Esophagus squamous epithelium (tissue), 5 donors: ENCODE data around the gene TMCO6. TPM values are rescaled to one million over a fixed set of nuclear protein-coding genes. Genes with fewer than 3 reads are reported as not detected.

Source experiments
- DNase-seq: peaks from one replicate; lab custom pipeline; 2025; lab: John Stamatoyannopoulos, UW
- H3K27ac ChIP-seq, 4 donors: fragments of 200-600 bp; sonication (generic); one replicate each; pipeline ENCODE4 v1.5.1; 2016 to 2019; ENCODE audit warnings: mild to moderate bottlenecking in 1 of 4
- H3K27me3 ChIP-seq, 4 donors: fragments of 200-600 bp; sonication (generic); 1 replicate in 3 of 4; 2 replicates in 1 of 4; pipeline versions ENCODE4 v1.5.1 to v1.6.0; 2017 to 2021; ENCODE audit warnings: antibody characterized with exemption in 1 of 4
- H3K36me3 ChIP-seq, 3 donors: fragments of 200-600 bp; sonication (generic); one replicate each; pipeline ENCODE4 v1.5.1; 2016 to 2019
- H3K4me1 ChIP-seq, 3 donors: fragments of 200-600 bp; sonication (generic); one replicate each; pipeline ENCODE4 v1.5.1; 2017 to 2019
- H3K4me3 ChIP-seq, 4 donors: fragments of 200-600 bp; sonication (generic); 1 replicate in 3 of 4; 2 replicates in 1 of 4; pipeline ENCODE4 v1.5.1; 2016 to 2019; ENCODE audit warnings: mild to moderate bottlenecking in 2 of 4, moderate library complexity in 1 of 4
- H3K9me3 ChIP-seq, 3 donors: fragments of 200-600 bp; sonication (generic); one replicate each; pipeline ENCODE4 v1.5.1; 2016 to 2019
- POLR2A ChIP-seq, 4 donors: fragments of 450-650 bp; IDR thresholded peaks; one replicate each; pipeline ENCODE4 v1.6.1; 2017; ENCODE audit warnings: antibody characterized with exemption in 4 of 4, mild to moderate bottlenecking in 4 of 4, moderate library complexity in 3 of 4
- WGBS, 2 donors: methylation state at CpG; one replicate each; pipeline ENCODE4 v1.1.5; 2018; 5-methylcytosine and 5-hydroxymethylcytosine counted together
- intact Hi-C: fragments of 100-400 bp; cut with DNase I; formaldehyde crosslinking; loops from one replicate; pipeline ENCODE4 v1.15.0; 2022
- total RNA-seq, 4 donors: library from RNA; depleted of rRNA; stranded (reverse); fragments of >200 nt; gene quantifications; one replicate each; pipeline ENCODE4 v1.1.0, GENCODE V29; 2016
- TF ChIP-seq, protein P1 (sequence below), 6 experiments: fragments of 450-650 bp in 4 of 6; fragments of 200-600 bp in 2 of 6; sonication (generic) in 2 of 6; IDR thresholded peaks; one replicate each; pipeline ENCODE4 v1.5.1; 2016 to 2019; ENCODE audit warnings: antibody characterized with exemption in 6 of 6, mild to moderate bottlenecking in 4 of 6, moderate library complexity in 4 of 6
- donor health status: DM: yes; HTN: yes; CAD: no.

Gene TMCO6
- total RNA-seq, 4 donors from 2014 or later = 18.4 to 46.7 (median 28.2) TPM

DNA sequence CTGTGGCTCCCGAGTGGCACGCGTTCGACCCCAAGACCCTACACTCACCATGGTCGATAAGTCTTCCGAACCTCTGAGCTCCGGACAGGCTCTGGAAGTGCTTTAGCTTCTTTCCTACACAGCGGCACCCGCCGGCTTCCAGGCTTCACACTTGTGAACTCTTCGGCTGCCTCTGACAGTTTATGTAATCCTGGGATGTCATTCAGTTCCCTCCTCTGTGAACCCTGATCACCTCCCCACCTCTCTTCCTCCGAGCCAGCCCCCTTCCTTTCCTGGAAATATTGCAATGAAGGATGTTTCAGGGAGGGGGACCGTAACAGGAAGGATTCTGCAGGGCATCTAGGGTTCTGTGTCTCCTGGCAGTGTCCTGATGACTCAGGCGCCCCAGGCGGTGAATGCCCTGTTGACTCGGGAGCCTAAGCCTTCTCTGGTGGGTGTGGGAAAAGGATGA is 6.2 kb upstream of the TMCO6 start, which contains the start of gene CD14:
CD14 (minus strand) TSS at position 155 of the 451 bp plus-strand sequence; CDS start at position 51, 104 bp downstream.
- H3K36me3 ChIP-seq = no peaks in the 10 kb centered on the region
- H3K4me1 ChIP-seq = peaks cover 6 to 37% (median 19%) of the 10 kb centered on the region in 3 donors
- DNase-seq = no peak
- WGBS, 2 donors = 5 to 7% methylated on average over 15 to 16 of the region's 16 CpGs
- peak within 1 kb of the TSS; percentile 68 to 88 (median 76) for H3K27ac ChIP-seq
- H3K9me3 ChIP-seq = no peaks in the 10 kb centered on the region
- intact Hi-C loops = loop anchor here (10.0 kb wide), 1 partner anchor 258 kb away; no protein-coding TSS in a partner anchor
- TF ChIP-seq POLR2A (IDR thresholded peaks at IDR 0.05) = peak in 2 of 4 donors; percentile 34 to 44
- TF ChIP-seq, protein P1, sequence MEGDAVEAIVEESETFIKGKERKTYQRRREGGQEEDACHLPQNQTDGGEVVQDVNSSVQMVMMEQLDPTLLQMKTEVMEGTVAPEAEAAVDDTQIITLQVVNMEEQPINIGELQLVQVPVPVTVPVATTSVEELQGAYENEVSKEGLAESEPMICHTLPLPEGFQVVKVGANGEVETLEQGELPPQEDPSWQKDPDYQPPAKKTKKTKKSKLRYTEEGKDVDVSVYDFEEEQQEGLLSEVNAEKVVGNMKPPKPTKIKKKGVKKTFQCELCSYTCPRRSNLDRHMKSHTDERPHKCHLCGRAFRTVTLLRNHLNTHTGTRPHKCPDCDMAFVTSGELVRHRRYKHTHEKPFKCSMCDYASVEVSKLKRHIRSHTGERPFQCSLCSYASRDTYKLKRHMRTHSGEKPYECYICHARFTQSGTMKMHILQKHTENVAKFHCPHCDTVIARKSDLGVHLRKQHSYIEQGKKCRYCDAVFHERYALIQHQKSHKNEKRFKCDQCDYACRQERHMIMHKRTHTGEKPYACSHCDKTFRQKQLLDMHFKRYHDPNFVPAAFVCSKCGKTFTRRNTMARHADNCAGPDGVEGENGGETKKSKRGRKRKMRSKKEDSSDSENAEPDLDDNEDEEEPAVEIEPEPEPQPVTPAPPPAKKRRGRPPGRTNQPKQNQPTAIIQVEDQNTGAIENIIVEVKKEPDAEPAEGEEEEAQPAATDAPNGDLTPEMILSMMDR (IDR thresholded peaks at IDR 0.05) = no peak
- peak within 1 kb of the TSS; percentile 48 to 70 (median 52) for H3K4me3 ChIP-seq
- H3K27me3 ChIP-seq = no peaks in the 10 kb centered on the region

DNA sequence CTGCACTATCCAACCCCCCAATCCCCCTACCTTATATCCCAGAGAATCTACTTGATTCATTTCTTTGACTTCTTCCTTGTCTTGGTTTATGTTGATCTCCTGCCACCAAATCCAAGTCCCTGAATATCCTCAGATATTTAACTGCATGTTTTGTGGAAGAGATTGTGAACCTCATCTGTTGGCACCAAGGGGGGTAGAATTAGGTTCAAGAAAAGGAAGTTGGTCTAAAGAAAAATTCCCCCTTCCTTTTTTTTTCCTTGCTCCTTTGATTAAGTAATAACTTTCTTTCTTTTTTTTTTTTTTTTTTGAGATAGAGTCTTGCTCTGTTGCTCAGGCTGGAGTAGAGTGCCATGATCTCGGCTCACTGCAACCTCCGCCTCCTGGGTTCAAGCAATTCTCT is 5.8 kb upstream of the TMCO6 start:
- peak overlapping the region in 3 of 4 donors; percentile 68 to 88 (median 76) for H3K27ac ChIP-seq
- H3K4me1 ChIP-seq = peaks cover 6 to 40% (median 19%) of the 10 kb centered on the region in 3 donors
- WGBS, 2 donors = 66 to 100% methylated on average over 2 of the region's 2 CpGs
- no peaks in the 10 kb centered on the region for H3K27me3 ChIP-seq
- DNase-seq = no peak
- H3K9me3 ChIP-seq = no peaks in the 10 kb centered on the region
- peak overlapping the region in 3 of 4 donors; percentile 50 to 70 (median 55) for H3K4me3 ChIP-seq
- intact Hi-C loops = loop anchor here (10.0 kb wide), 1 partner anchor 259 kb away; no protein-coding TSS in a partner anchor
- H3K36me3 ChIP-seq = no peaks in the 10 kb centered on the region
- TF ChIP-seq, protein P1 (IDR thresholded peaks at IDR 0.05) = no peak
- TF ChIP-seq POLR2A (IDR thresholded peaks at IDR 0.05) = no peak

DNA sequence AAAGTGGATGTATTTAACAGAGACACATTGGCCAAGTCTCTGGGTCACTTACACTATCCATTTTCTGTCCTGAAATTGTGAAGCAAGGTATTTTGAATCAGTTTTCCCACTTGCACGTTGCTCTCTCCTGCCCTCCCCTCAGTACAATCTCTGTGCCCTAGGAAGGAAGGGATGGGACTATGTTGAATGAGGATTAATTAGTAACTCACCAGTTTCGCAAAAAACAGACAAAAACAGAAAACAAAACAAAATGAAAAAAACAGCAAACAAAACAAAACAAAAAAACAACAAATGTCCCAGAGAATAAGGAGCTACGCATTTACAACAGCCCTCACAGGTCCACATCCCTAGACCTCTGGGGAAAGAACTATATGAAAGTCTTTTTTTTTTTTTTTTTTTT is 5.1 kb upstream of the TMCO6 start:
- no peaks in the 10 kb centered on the region for H3K27me3 ChIP-seq
- no peaks in the 10 kb centered on the region for H3K9me3 ChIP-seq
- H3K27ac ChIP-seq = peak overlapping the region in 2 of 4 donors; percentile 6 to 41
- H3K4me1 ChIP-seq = peaks cover 11 to 45% (median 24%) of the 10 kb centered on the region in 3 donors
- no peak for TF ChIP-seq POLR2A (IDR thresholded peaks at IDR 0.05)
- TF ChIP-seq, protein P1 (IDR thresholded peaks at IDR 0.05) = no peak
- intact Hi-C loops = loop anchor here (10.0 kb wide), 1 partner anchor 259 kb away; no protein-coding TSS in a partner anchor
- DNase-seq = no peak
- WGBS, 2 donors = 45 to 59% methylated on average over 3 of the region's 3 CpGs
- H3K4me3 ChIP-seq = no peak overlapping the region
- H3K36me3 ChIP-seq = no peaks in the 10 kb centered on the region

DNA sequence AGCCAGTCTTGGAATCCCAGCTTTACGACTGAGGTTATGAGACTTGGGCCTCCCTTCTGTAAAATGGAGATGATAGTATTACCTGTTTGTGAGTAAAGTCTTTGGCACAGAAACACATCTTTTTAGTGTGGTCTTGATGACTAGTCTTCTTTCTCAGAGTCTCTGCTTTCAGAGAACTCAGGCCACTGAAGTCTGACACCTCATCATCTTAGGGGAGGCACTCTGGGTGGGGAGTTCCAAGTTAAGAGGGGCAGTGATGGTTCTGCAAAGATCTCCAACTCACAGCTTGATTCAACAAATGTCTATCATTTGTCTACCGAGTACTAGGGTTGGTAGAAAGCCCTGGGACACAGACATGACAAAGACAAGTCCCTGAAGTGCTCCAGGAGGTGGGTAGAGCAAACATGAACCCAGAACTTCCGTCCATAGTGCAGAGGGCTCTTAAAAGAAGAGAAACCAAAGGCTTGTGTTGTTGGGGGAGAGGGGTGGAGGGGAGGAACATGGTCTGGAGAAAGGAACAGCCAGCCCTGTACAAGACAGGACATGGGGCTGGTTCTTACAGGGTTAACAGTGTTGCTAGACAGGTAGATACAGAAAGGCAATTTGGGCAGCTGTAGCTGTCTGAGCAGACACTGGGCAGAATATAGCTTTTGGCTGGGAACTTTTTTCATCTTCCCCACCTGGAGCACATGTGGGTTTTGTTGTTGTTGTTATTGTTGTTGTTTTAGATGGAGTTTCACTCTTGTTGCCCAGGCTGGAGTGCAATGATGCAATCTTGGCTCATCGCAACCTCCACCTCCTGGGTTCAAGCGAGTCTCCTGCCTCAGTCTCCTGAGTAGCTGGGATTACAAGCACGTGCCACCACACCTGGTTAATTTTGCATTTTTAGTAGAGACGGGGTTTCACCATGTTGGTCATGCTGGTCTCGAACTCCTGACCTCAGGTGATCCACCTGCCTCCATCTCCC is 3.7 kb upstream of the TMCO6 start:
- no peak for DNase-seq
- Histone ChIP-seq H3K4me3 (no peak overlapping the region), H3K36me3 (no peaks in the 10 kb centered on the region), H3K27ac (peak overlapping the region in 1 of 4 donors; percentile 42), H3K4me1 (peaks cover 17 to 56% (median 31%) of the 10 kb centered on the region in 3 donors), H3K27me3 (no peaks in the 10 kb centered on the region), H3K9me3 (no peaks in the 10 kb centered on the region)
- WGBS, 2 donors = 86 to 90% methylated on average over 7 of the region's 8 CpGs
- intact Hi-C loops = loop anchor here (10.0 kb wide), 1 partner anchor 261 kb away; no protein-coding TSS in a partner anchor
- no peak for TF ChIP-seq POLR2A (IDR thresholded peaks at IDR 0.05)
- TF ChIP-seq, protein P1 (IDR thresholded peaks at IDR 0.05) = no peak
